Esophagus squamous epithelium (tissue), 4 donors: ENCODE measurements around the gene MAP2K7.
"Not testable (repeated sequence)": the region's sequence is repeated elsewhere in the genome, so short reads cannot be mapped to it uniquely, and the experiment has no call there.

Experiments
- POLR2A ChIP-seq, 4 donors: fragments of 450-650 bp; IDR thresholded peaks; one replicate each; pipeline ENCODE4 v1.6.1; 2017; ENCODE audit warnings: antibody characterized with exemption in 4 of 4, mild to moderate bottlenecking in 4 of 4, moderate library complexity in 3 of 4
- TF ChIP-seq, protein P1 (sequence below), 6 experiments: fragments of 450-650 bp in 4 of 6; fragments of 200-600 bp in 2 of 6; sonication (generic) in 2 of 6; IDR thresholded peaks; one replicate each; pipeline ENCODE4 v1.5.1; 2016 to 2019; ENCODE audit warnings: antibody characterized with exemption in 6 of 6, mild to moderate bottlenecking in 4 of 6, moderate library complexity in 4 of 6

DNA sequence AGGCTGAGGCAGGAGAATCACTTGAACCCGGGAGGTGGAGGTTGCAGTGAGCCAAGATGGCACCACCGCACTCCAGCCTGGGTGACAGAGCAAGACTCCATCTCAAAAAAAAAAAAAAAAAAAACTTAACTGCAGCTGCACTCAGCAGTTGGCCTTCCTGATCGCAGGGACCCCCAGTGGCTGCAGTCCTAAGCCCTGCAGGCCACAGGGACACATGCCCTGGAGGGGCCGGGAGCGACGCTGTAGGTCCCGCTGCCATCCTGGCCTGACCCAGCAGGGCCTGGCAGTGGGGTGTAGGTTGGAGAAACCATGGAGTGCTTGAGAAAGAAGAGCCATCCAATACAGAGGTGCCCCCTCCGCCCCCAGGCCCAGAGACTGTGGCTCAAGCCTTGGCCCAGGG is 44.6 kb upstream of the MAP2K7 start:
- TF ChIP-seq, protein P1, sequence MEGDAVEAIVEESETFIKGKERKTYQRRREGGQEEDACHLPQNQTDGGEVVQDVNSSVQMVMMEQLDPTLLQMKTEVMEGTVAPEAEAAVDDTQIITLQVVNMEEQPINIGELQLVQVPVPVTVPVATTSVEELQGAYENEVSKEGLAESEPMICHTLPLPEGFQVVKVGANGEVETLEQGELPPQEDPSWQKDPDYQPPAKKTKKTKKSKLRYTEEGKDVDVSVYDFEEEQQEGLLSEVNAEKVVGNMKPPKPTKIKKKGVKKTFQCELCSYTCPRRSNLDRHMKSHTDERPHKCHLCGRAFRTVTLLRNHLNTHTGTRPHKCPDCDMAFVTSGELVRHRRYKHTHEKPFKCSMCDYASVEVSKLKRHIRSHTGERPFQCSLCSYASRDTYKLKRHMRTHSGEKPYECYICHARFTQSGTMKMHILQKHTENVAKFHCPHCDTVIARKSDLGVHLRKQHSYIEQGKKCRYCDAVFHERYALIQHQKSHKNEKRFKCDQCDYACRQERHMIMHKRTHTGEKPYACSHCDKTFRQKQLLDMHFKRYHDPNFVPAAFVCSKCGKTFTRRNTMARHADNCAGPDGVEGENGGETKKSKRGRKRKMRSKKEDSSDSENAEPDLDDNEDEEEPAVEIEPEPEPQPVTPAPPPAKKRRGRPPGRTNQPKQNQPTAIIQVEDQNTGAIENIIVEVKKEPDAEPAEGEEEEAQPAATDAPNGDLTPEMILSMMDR (IDR thresholded peaks at IDR 0.05), result not testable (repeated sequence)
- not testable (repeated sequence) for TF ChIP-seq POLR2A (IDR thresholded peaks at IDR 0.05)
